ENCODE results near the gene CT47A1. TPM values are rescaled to one million over a fixed set of nuclear protein-coding genes. Genes with fewer than 3 reads are reported as not detected.
"Not testable (repeated sequence)": the region's sequence is repeated elsewhere in the genome, so short reads cannot be mapped to it uniquely, and the experiment has no call there.

Gene CT47A1
- not detected in 2 replicates for total RNA-seq

GRCh38 chrX:120985660-120986059, at the start of gene CT47A1:
CT47A1 (minus strand) TSS chrX:120985760; CDS start chrX:120985529, 231 bp downstream.
- not testable (repeated sequence) for DNase-seq (ENCODE audit: low read depth in 2 of 2)

- no peak for DNase-seq (ENCODE audit: low read depth in 2 of 2)
These were observed 47.0 kb upstream of the CT47A1 start for GRCh38 chrX:121032531-121032930.

GRCh38 chrX:121030083-121030482, 44.5 kb upstream of the CT47A1 start:
- no peak for DNase-seq (ENCODE audit: low read depth in 2 of 2)

- DNase-seq (ENCODE audit: low read depth in 2 of 2), result no peak
These were observed 42.9 kb upstream of the CT47A1 start for GRCh38 chrX:121028419-121028818.

GRCh38 chrX:121014826-121015225, 29.3 kb upstream of the CT47A1 start:
- DNase-seq (ENCODE audit: low read depth in 2 of 2), result no peak

- DNase-seq (ENCODE audit: low read depth in 2 of 2), result no peak
These were observed 28.4 kb upstream of the CT47A1 start for GRCh38 chrX:121013897-121014455.

DNA sequence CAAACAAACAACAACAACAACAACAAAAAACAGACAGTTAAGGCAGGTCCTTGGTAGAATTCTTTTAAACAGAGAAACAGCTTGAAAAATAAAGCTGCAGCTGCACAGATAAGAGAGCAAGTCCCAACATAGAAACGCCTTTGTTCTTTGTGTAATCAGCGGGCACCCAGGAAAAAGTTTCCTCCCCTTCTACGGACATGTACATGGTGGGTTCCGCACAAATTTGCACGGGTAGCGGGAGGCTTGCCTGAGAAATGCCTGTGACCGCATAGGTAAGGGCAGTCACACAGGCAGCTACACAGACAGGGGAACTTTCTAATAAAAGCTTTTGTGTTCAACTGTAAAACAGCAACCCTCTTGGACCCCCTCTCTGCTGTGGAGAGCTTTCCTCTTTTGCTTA, 25.7 kb upstream of the CT47A1 start:
- no peak for DNase-seq (ENCODE audit: low read depth in 2 of 2)

DNA sequence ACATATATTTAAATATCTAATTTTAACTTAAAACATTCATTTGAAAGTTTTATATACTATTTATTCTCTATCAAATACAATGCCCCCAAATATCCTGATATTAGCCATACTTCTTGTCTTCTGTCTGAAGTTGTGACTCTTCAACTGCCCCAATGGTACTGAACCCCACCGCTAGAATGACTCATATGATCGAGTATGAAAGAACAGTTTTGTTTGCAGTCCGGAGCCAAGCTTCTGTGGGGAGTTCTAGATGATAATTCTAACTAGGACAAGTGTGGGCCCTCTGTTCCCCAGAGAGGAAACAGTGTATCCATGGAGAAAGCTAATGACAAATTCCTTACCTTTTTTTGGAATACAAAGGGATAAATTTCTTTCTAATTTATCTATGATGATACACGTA, 24.7 kb upstream of the CT47A1 start:
- DNase-seq (ENCODE audit: low read depth in 2 of 2), result no peak

DNA sequence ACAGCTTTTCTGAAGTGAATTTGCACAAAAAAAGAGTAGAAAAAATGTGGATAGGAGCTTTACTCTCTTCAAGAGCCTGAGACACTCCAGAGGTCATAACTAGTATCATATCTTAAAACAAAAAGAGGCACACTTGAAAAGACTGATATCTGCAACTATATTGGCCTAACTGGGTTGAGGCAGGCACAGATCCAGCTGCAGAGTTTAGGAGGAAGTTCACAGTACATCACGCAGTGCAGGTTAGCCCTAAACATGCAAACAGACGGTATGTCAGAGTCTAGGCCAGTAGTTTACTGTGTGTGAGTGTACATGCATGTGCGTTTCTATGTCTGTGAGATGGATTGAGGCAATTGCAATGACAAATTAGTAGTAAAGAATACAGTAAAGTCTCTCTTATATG, 24.2 kb upstream of the CT47A1 start:
- DNase-seq (ENCODE audit: low read depth in 2 of 2), result no peak

DNA sequence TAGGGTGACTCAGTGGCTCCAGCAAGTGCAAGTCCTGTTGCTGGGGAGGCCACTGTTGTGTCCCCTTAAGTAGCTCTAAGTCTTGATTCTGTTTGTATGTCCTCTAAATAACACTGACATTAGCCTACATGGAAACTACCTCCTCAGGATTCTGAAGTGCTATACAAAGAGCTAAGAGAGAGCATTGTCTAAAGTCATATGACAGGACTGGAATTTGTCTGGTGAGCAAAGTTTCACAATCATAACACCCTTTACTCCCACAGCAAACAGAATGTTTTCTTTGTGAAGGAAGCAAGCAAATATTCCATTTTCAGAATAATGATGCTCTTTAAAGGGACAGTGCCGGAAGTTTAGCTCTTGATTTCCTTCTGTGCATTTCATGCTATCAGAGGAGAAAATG, 23.4 kb upstream of the CT47A1 start:
- no peak for DNase-seq (ENCODE audit: low read depth in 2 of 2)

- DNase-seq (ENCODE audit: low read depth in 2 of 2), result no peak
These were observed 15.0 kb upstream of the CT47A1 start for GRCh38 chrX:121000589-121000988.

DNA sequence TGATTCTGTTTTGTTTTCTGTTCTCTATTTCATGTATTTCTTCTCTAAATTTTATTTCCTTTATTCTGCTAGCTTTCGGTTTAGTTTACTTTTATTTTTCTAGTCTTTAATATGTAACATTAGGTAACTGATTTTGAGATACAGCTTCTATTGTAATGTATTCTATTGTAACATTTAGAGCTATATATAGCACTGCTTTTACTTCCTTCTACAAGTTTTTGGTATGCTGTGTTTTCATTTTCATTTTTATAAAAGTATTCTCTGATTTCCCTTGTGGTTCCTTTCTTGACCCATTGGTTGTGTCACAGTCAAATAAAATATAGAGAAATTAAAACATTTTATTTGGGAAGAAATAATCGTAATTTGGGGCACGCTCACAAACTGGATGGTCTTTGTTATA, 13.9 kb upstream of the CT47A1 start:
- no peak for DNase-seq (ENCODE audit: low read depth in 2 of 2)

DNA sequence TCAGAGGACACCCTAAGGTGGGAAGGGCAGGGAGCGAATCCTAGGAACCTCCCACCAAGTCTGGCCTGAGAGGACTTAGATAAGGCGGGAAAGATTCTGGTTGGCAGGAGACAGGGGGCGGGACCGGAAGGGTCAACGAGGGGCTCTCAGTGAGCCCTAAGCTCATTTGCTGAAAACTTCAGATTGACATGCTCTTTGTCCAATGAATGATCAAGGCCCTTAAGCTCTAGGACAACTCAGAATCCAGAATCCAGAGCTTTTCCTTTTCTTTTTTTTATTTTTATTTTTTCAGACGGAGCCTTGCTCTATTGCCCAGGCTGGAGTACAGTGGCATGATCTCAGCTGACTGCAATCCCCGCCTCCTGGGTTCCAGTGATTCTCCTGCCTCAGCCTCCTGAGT, 29.1 kb downstream of the CT47A1 start, which contains the start of gene CT47A7:
CT47A7 (minus strand) TSS at position 101 of the 400 bp plus-strand sequence. CDS start 255 bp downstream, outside the sequence.
- DNase-seq (ENCODE audit: low read depth in 2 of 2), result not testable (repeated sequence)

Other genes starting within 250 kb of the CT47A1 start
- gene CT47B1, start 109.9 kb downstream of the CT47A1 start, total RNA-seq, result not detected in 2 replicates
- gene CT47A11, start 48.6 kb downstream of the CT47A1 start, total RNA-seq, result not detected in 2 replicates
- gene CT47A10, start 43.7 kb downstream of the CT47A1 start, total RNA-seq, result not detected in 2 replicates
- gene CT47A9, start 38.9 kb downstream of the CT47A1 start, total RNA-seq, result not detected in 2 replicates
- not detected in 2 replicates for gene CT47A8, start 34.0 kb downstream of the CT47A1 start, total RNA-seq
- gene CT47A7, start 29.2 kb downstream of the CT47A1 start, total RNA-seq, result not detected in 2 replicates
- not detected in 2 replicates for gene CT47A6, start 24.3 kb downstream of the CT47A1 start, total RNA-seq
- not detected in 2 replicates for gene CT47A5, start 19.4 kb downstream of the CT47A1 start, total RNA-seq
- not detected in 2 replicates for gene CT47A4, start 14.6 kb downstream of the CT47A1 start, total RNA-seq
- not detected in 2 replicates for gene CT47A3, start 9.7 kb downstream of the CT47A1 start, total RNA-seq
- not detected in 2 replicates for gene CT47A2, start 4.8 kb downstream of the CT47A1 start, total RNA-seq
- gene GLUD2, start 61.9 kb upstream of the CT47A1 start, total RNA-seq, result 0.44 and 0.79 TPM in 2 replicates

Measured in lung microvascular endothelial cell (primary cell).